ENCODE data around the gene REG4. TPM values are rescaled to one million over a fixed set of nuclear protein-coding genes. Genes with fewer than 3 reads are reported as not detected.

Gene REG4
- total and polyA plus RNA-seq, 10 of the 15 experiments (the other 5 are each of a cell fraction or from before 2014, with no cell fraction given), result not detected

DNA sequence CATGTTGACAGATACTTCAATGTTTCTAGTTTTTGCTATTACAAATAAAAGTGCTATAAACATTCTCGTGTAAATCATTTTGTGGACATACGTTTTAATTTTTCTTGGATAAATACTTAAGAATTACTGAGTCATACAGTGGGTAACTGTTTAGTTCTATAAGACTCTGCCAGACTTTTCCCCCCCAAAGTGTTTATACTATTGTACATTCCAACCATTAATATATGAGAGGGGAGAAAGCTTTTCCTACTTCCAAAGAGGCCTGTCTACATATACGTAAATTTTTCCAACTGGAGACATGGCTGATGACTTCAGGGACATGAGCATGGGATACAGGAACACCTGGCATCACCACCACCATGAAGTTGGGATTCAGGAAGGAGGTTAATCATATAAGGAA, 17.0 kb upstream of the REG4 start (continued):
- TF ChIP-seq, protein P1, sequence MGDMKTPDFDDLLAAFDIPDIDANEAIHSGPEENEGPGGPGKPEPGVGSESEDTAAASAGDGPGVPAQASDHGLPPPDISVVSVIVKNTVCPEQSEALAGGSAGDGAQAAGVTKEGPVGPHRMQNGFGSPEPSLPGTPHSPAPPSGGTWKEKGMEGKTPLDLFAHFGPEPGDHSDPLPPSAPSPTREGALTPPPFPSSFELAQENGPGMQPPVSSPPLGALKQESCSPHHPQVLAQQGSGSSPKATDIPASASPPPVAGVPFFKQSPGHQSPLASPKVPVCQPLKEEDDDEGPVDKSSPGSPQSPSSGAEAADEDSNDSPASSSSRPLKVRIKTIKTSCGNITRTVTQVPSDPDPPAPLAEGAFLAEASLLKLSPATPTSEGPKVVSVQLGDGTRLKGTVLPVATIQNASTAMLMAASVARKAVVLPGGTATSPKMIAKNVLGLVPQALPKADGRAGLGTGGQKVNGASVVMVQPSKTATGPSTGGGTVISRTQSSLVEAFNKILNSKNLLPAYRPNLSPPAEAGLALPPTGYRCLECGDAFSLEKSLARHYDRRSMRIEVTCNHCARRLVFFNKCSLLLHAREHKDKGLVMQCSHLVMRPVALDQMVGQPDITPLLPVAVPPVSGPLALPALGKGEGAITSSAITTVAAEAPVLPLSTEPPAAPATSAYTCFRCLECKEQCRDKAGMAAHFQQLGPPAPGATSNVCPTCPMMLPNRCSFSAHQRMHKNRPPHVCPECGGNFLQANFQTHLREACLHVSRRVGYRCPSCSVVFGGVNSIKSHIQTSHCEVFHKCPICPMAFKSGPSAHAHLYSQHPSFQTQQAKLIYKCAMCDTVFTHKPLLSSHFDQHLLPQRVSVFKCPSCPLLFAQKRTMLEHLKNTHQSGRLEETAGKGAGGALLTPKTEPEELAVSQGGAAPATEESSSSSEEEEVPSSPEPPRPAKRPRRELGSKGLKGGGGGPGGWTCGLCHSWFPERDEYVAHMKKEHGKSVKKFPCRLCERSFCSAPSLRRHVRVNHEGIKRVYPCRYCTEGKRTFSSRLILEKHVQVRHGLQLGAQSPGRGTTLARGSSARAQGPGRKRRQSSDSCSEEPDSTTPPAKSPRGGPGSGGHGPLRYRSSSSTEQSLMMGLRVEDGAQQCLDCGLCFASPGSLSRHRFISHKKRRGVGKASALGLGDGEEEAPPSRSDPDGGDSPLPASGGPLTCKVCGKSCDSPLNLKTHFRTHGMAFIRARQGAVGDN (IDR thresholded peaks at IDR 0.05), result no peak
- TF ChIP-seq, protein P2, sequence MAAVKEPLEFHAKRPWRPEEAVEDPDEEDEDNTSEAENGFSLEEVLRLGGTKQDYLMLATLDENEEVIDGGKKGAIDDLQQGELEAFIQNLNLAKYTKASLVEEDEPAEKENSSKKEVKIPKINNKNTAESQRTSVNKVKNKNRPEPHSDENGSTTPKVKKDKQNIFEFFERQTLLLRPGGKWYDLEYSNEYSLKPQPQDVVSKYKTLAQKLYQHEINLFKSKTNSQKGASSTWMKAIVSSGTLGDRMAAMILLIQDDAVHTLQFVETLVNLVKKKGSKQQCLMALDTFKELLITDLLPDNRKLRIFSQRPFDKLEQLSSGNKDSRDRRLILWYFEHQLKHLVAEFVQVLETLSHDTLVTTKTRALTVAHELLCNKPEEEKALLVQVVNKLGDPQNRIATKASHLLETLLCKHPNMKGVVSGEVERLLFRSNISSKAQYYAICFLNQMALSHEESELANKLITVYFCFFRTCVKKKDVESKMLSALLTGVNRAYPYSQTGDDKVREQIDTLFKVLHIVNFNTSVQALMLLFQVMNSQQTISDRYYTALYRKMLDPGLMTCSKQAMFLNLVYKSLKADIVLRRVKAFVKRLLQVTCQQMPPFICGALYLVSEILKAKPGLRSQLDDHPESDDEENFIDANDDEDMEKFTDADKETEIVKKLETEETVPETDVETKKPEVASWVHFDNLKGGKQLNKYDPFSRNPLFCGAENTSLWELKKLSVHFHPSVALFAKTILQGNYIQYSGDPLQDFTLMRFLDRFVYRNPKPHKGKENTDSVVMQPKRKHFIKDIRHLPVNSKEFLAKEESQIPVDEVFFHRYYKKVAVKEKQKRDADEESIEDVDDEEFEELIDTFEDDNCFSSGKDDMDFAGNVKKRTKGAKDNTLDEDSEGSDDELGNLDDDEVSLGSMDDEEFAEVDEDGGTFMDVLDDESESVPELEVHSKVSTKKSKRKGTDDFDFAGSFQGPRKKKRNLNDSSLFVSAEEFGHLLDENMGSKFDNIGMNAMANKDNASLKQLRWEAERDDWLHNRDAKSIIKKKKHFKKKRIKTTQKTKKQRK (IDR thresholded peaks at IDR 0.05; ENCODE audit: low read depth, low read length), result no peak

DNA sequence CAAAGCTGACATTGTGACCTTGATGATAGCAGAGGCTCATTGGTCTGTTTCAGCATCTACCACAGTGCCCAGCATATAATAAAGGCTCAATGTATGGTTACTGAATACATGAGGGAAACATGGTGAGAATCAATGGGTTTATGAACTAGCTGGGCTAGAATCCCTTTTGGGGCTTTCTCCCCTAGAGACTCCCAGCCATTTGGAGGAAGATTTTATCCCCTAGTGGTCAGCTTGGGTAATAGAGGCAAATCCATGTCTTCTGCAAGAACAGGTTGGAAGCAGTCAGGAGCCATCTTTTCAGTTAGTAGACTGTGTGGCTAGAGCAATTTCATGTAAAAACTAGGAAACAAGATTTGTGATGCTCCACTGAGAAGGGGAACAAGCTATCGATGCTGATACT, 15.8 kb upstream of the REG4 start:
- BruUV-seq (replicated peaks), result no TSS peak

More for the DNA sequence above, 15.8 kb upstream of the REG4 start:
- no peaks in the 10 kb centered on the region for H3K79me2 ChIP-seq (ENCODE audit: control insufficient read depth, insufficient read depth, low read length)
- no peaks in the 10 kb centered on the region for H3K4me1 ChIP-seq (ENCODE audit: control insufficient read depth, insufficient read depth, low read length)
- SMC1A ChIA-PET (ENCODE audit: uncharacterized antibody, unreplicated experiment), result no interaction called here
- no peak overlapping the region for H3K27ac ChIP-seq (ENCODE audit: control insufficient read depth, insufficient read depth)
- H3K9me3 ChIP-seq (replicated peaks; ENCODE audit: control insufficient read depth, insufficient read depth, low read length), result no peaks in the 10 kb centered on the region
- no peak overlapping the region for H2AFZ ChIP-seq (ENCODE audit: control insufficient read depth, low read depth, low read length)
- no peak overlapping the region for H3K4me3 ChIP-seq
- no peaks in the 10 kb centered on the region for H3K36me3 ChIP-seq (ENCODE audit: control insufficient read depth in 2 of 2, insufficient read depth in 2 of 2, low read length in 1 of 2)
- ATAC-seq, result peak; percentile 49; the same call in 1 of the 3 replicates
- no peaks in the 10 kb centered on the region; a peak in 1 of 4 replicates for H3K27me3 ChIP-seq (replicated peaks in 1 of 2; ENCODE audit: control insufficient read depth in 2 of 2, insufficient read depth in 2 of 2, low read length in 1 of 2)
- no peak overlapping the region for H3K9ac ChIP-seq (ENCODE audit: control insufficient read depth, insufficient read depth, low read length)
- intact Hi-C loops (cut with micrococcal nuclease; ENCODE audit: unreplicated experiment), result no loop called here
- H3K4me2 ChIP-seq (ENCODE audit: control insufficient read depth, insufficient read depth), result no peak overlapping the region
- no peaks in the 10 kb centered on the region for H4K20me1 ChIP-seq (ENCODE audit: control insufficient read depth, insufficient read depth)
- POLR2A ChIA-PET, result no interaction called here
- RAD21 ChIA-PET (ENCODE audit: unreplicated experiment), result no interaction called here
- DNase-seq (ENCODE audit: low read depth, low spot score), result no peak
- TF ChIP-seq NR2F1 (conservative IDR thresholded peaks at IDR 0.05) (no peak), BACH1 (IDR thresholded peaks at IDR 0.05; ENCODE audit: borderline replicate concordance) (no peak), JUNB (IDR thresholded peaks at IDR 0.05) (no peak), RAD21 (IDR thresholded peaks at IDR 0.05; ENCODE audit: insufficient read depth, low read depth, low read length) (no peak), ZNF384 (IDR thresholded peaks at IDR 0.05; ENCODE audit: borderline replicate concordance, low read depth, low read length) (no peak), ZNF24 (IDR thresholded peaks at IDR 0.05) (no peak), RELA (IDR thresholded peaks at IDR 0.05; ENCODE audit: borderline replicate concordance, partially characterized antibody) (no peak)
- TF ChIP-seq, protein P3, sequence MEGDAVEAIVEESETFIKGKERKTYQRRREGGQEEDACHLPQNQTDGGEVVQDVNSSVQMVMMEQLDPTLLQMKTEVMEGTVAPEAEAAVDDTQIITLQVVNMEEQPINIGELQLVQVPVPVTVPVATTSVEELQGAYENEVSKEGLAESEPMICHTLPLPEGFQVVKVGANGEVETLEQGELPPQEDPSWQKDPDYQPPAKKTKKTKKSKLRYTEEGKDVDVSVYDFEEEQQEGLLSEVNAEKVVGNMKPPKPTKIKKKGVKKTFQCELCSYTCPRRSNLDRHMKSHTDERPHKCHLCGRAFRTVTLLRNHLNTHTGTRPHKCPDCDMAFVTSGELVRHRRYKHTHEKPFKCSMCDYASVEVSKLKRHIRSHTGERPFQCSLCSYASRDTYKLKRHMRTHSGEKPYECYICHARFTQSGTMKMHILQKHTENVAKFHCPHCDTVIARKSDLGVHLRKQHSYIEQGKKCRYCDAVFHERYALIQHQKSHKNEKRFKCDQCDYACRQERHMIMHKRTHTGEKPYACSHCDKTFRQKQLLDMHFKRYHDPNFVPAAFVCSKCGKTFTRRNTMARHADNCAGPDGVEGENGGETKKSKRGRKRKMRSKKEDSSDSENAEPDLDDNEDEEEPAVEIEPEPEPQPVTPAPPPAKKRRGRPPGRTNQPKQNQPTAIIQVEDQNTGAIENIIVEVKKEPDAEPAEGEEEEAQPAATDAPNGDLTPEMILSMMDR (IDR thresholded peaks at IDR 0.05 in 2 of 3, conservative IDR thresholded peaks at IDR 0.05 in 1 of 3; ENCODE audit: control insufficient read depth in 2 of 3, extremely low read depth in 1 of 3, insufficient read depth in 1 of 3, low read depth in 3 of 3, low read length in 3 of 3), result peak in 2 of 3 experiments; percentile 39 to 52; a peak in 3 of 6 replicates
- WGBS (ENCODE audit: insufficient coverage, insufficient replicate concordance, low lambda C conversion rate, missing lambda C conversion rate), result 0% methylated on average over 1 of the region's 1 CpG
- FAIRE-seq, result peak; percentile 7
- CTCF ChIA-PET, result interaction anchor here (1.0 to 2.4 kb wide), 2 partner anchors 8 to 18 kb away, joined by 3 to 9 read pairs; no protein-coding TSS in a partner anchor
- in situ Hi-C loops (cut with MboI), result no loop called here

All from GM12878 (cell line).